ENCODE results near the gene ARFGEF2. TPM values are rescaled to one million over a fixed set of nuclear protein-coding genes. Genes with fewer than 3 reads are reported as not detected.
"Not testable (repeated sequence)": the region's sequence is repeated elsewhere in the genome, so short reads cannot be mapped to it uniquely, and the experiment has no call there.

The ARFGEF2 gene
- total and polyA plus RNA-seq, 3 donors from 2014 or later = 47.8 to 57.0 (median 52.6) TPM

DNA sequence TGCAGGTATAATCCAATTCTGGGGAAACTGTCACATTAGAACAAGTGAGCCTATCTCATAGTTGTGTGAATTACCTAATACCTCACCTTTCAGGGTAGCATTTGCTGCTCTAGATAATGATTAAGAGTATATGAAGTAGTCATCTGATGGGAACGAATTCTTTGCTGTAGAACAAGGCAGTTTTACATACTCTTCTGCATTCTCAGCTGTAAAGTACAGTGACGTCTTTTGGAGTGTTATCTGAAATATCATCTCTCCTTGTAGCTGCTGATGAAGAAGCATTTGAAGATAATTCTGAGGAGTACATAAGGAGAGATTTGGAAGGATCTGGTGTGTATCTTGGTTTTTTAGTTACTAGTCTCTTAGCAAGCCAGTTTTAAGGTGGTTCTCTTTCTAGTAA lies 153.0 kb downstream of the ARFGEF2 start:
- Histone ChIP-seq H3K4me1 (no peaks in the 10 kb centered on the region), H3K36me3 (ENCODE audit: low read depth, missing control alignments) (no peaks in the 10 kb centered on the region), H3K27ac (no peak overlapping the region), H3K9me3 (no peaks in the 10 kb centered on the region), H3K4me3 (no peak overlapping the region), H3K27me3 (no peaks in the 10 kb centered on the region)
- no peak for DNase-seq
- TF ChIP-seq, protein P1, sequence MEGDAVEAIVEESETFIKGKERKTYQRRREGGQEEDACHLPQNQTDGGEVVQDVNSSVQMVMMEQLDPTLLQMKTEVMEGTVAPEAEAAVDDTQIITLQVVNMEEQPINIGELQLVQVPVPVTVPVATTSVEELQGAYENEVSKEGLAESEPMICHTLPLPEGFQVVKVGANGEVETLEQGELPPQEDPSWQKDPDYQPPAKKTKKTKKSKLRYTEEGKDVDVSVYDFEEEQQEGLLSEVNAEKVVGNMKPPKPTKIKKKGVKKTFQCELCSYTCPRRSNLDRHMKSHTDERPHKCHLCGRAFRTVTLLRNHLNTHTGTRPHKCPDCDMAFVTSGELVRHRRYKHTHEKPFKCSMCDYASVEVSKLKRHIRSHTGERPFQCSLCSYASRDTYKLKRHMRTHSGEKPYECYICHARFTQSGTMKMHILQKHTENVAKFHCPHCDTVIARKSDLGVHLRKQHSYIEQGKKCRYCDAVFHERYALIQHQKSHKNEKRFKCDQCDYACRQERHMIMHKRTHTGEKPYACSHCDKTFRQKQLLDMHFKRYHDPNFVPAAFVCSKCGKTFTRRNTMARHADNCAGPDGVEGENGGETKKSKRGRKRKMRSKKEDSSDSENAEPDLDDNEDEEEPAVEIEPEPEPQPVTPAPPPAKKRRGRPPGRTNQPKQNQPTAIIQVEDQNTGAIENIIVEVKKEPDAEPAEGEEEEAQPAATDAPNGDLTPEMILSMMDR (IDR thresholded peaks at IDR 0.05) = no peak
- no peak for TF ChIP-seq POLR2A (IDR thresholded peaks at IDR 0.05)
- intact Hi-C loops (cut with DNase I; ENCODE audit: low total_unique reads) = no loop called here
- WGBS, 2 donors = 45 to 46% methylated on average over 2 of the region's 2 CpGs

GRCh38 chr20:49078310-49078709 lies 156.8 kb downstream of the ARFGEF2 start:
- TF ChIP-seq, protein P1 (IDR thresholded peaks at IDR 0.05) = no peak
- 94 to 95% methylated on average over 3 of the region's 3 CpGs for WGBS, 2 donors
- H3K9me3 ChIP-seq = no peaks in the 10 kb centered on the region
- no peak for DNase-seq
- H3K27ac ChIP-seq = no peak overlapping the region
- no peaks in the 10 kb centered on the region for H3K36me3 ChIP-seq (ENCODE audit: low read depth, missing control alignments)
- H3K4me3 ChIP-seq = no peak overlapping the region
- no peaks in the 10 kb centered on the region for H3K27me3 ChIP-seq
- intact Hi-C loops (cut with DNase I; ENCODE audit: low total_unique reads) = no loop called here
- H3K4me1 ChIP-seq = no peaks in the 10 kb centered on the region

DNA sequence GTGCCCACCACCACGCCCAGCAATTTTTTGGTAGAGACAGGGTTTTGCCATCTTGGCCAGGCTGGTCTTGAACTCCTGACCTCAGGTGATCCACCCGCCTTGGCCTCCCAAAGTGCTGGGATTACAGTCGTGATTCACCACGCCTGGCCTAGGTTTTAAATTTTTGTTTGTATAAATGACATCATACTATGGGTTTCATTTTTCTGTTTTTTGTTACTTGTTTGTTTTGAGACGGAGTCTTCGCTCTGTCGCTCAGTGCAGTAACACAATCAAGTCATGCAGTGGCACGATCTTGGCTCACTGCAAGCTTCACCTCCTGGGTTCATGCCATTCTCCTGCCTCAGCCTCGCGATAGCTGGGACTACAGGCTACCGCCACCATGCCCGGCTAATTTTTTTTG lies 160.8 kb downstream of the ARFGEF2 start:
- H3K27me3 ChIP-seq; H3K36me3 ChIP-seq (ENCODE audit: low read depth, missing control alignments); H3K4me3 ChIP-seq; DNase-seq; H3K27ac ChIP-seq; H3K9me3 ChIP-seq; H3K4me1 ChIP-seq; intact Hi-C loops (cut with DNase I; ENCODE audit: low total_unique reads): not testable (repeated sequence)
- WGBS, 2 donors = 95 to 96% methylated on average over 12 of the region's 12 CpGs

Small RNA genes within 50 kb of the gene (small RNA-seq; reads per million reads assigned to genes)
- 0 reads per million in 2 donors for gene SNAP23P1

Other genes with a start within 250 kb of the ARFGEF2 start
- gene PREX1, start 93.7 kb upstream of the ARFGEF2 start, total RNA-seq = 10 to 100 TPM; 27.1 to 36.5 TPM
- gene PREX1, start 93.7 kb upstream of the ARFGEF2 start, polyA plus RNA-seq (ENCODE audit: insufficient read depth, low read depth, low replicate concordance) = 18.0 TPM
- gene CSE1L, start 124.6 kb downstream of the ARFGEF2 start, total RNA-seq = 100 to 1,000 TPM in 1 of 2 donors, 10 to 100 TPM in 1; 96.6 to 126 TPM
- 94.8 TPM for gene CSE1L, start 124.6 kb downstream of the ARFGEF2 start, polyA plus RNA-seq (ENCODE audit: insufficient read depth, low read depth, low replicate concordance)